Natural killer cell treated with Interleukin-12 subunit alpha and Interleukin-12 subunit beta and Interleukin-15 and Interleukin-18, amount 100 ng/mL, for 72 hours (primary cell): ENCODE results near the gene PPP1R13B. TPM values are rescaled to one million over a fixed set of nuclear protein-coding genes. Genes with fewer than 3 reads are reported as not detected.

Experiments used
- ATAC-seq, 2 donors: fragments of 150-1000 bp; cut with Tn5 transposase in 1 of 2; sonication (Bioruptor Pico), chemical (Tn5 transposase) in 1 of 2; 2 replicates each; pipeline ENCODE4 v1.10.0; 2021
- DNase-seq: peaks from one replicate; pipeline ENCODE4 v3.0.0; 2022; ENCODE audit warnings: low spot score
- H3K27ac Mint-ChIP-seq, 2 donors: 1 replicate in 1 of 2; 2 replicates in 1 of 2; pipeline ENCODE4 v1.8.0; 2022; ENCODE audit warnings: mixed read lengths in 2 of 2, mild to moderate bottlenecking in 1 of 2, moderate library complexity in 1 of 2
- H3K27me3 Mint-ChIP-seq, 2 donors: 1 replicate in 1 of 2; 2 replicates in 1 of 2; pipeline ENCODE4 v1.8.0; 2022; ENCODE audit warnings: mixed read lengths in 2 of 2
- H3K36me3 Mint-ChIP-seq: one replicate; pipeline ENCODE4 v1.8.0; 2022; ENCODE audit warnings: mixed read lengths
- H3K4me1 Mint-ChIP-seq, 2 donors: 1 replicate in 1 of 2; 2 replicates in 1 of 2; pipeline ENCODE4 v1.8.0; 2022; ENCODE audit warnings: low read depth in 2 of 2, mixed read lengths in 2 of 2, mild to moderate bottlenecking in 1 of 2
- H3K4me3 Mint-ChIP-seq: one replicate; pipeline ENCODE4 v1.8.0; 2022; ENCODE audit warnings: mixed read lengths
- H3K9me3 Mint-ChIP-seq: 2 replicates; pipeline ENCODE4 v1.8.0; 2022; ENCODE audit warnings: mixed read lengths
- total RNA-seq, 2 donors: library from RNA; stranded (reverse); gene quantifications; one replicate each; pipeline ENCODE4 v1.2.3, GENCODE V29; 2022

PPP1R13B gene
- total RNA-seq, 2 donors from 2014 or later: 14.4 to 25.7 TPM

DNA sequence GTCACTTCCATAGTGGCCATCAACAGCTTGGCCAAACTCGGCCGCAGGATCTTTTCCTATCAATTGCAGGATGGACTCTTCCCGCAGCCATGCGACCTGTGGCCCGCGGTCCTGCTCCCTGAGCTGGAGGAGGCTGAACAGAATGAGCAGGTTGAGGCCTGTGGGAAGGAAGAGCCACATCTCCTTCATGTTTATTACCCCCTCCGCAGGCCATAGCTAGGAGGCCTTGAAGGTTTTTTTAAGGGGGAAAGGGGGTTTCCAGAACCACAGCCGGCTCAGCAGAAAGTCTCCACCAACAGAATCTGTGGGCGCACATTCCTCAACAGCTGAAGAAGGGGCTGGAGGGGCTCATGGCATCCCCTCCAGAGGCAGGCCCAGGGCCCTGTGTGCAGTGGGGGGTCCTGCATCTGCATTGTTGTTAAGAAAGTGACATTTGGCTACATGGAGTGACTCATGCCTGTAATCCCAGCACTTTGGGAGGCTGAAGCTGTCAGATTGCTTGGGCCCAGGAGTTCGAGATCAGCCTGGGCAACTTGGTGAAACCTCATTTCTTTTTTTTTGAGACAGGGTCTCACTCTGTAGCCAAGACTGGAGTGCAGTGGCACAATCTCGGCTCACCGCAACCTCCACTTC lies 25.2 kb upstream of the PPP1R13B start:
- ATAC-seq (peak in 1 of 2 donors; percentile 3), DNase-seq (no peak)
- Mint-ChIP-seq H3K36me3 (no peaks in the 10 kb centered on the region), H3K27ac (peak overlapping the region; percentile 70 to 73), H3K9me3 (no peaks in the 10 kb centered on the region), H3K27me3 (peaks cover 0 to 5% of the 10 kb centered on the region in 2 donors), H3K4me3 (peak overlapping the region; percentile 83), H3K4me1 (peaks cover 5 to 8% of the 10 kb centered on the region in 2 donors)

DNA sequence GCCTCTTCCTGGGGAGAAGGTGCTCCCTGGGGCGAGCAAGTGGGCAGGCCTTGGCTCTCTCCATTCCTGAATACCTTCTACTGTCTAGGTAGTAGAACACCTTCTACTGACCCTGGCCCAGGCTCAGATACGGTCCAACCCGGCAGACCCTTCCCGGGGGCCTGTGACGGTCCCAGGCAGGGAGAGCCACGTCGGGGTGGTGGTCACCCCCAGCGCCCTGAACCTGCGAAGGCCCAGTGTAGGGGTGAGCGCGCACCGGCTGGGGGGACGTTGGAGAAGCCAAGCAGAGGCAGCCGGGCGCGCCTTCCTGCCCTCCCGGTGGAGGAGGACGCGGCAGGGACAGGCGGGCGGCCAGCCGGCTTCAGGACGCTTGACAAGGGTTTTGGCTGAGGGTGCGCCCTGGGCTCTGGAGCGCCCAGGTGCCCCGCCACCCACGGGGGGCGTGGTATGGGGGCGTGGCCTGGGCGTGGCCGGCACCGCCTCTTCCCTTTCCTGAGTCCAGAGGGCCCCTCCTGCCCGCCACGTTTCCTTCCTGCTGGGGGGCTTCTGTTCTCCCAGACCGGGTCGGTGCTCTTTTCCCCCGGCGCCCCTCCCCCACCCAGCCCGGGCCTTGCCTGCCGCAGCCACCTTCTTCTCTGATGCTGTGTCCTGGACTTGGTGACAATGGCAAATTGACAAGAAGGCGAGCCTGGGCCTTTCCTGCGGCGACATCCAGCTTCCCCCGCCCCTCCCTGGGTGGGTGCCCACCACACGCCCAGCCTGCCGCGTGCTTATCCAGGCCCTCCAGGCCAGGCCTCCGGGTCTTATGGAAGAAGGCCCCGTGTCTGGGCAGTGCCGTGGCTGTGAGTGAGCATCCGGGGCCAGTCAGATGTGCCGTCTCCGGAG lies 24.5 kb upstream of the PPP1R13B start:
- ATAC-seq: peak; percentile 83 to 85
- peaks cover 5 to 8% of the 10 kb centered on the region in 2 donors for H3K4me1 Mint-ChIP-seq
- H3K4me3 Mint-ChIP-seq: peak overlapping the region; percentile 83
- peak overlapping the region; percentile 70 to 73 for H3K27ac Mint-ChIP-seq
- peaks cover 0 to 5% of the 10 kb centered on the region in 2 donors for H3K27me3 Mint-ChIP-seq
- no peaks in the 10 kb centered on the region for H3K36me3 Mint-ChIP-seq
- DNase-seq: peak; percentile 77
- no peaks in the 10 kb centered on the region for H3K9me3 Mint-ChIP-seq

DNA sequence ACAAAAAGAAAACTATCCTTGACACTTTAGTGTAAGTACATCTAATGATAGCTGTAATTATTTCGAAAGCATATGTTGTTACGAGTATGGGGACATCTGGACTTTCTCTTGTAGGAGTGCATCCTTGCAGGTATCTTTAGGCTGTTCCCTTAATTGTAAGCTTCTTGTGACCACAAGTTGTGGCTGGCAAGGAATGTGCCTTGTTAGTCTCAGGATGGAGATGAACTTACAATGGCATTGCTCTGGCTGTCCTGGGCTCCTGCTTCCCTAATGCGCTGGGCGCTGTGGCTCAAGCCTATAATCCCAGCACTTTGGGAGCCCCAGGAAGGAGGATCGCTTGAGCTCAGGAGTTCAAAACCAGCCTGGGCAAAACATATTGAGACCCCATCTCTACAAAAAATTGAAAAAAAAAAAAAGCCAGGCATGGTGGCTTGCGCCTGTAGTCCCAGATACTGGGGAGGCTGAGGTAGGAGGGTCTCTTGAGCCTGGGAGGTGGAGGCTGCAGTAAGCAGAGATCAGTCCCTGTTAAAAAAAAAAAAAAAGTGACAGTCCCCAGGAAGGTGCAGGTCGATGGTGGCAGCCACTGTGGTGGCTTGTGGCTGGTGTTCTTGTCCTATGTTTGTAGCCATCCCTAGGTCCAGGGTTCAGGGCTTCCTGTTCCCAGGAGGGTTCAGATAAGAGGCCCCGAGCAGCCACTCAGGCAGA lies 23.7 kb upstream of the PPP1R13B start:
- H3K27ac Mint-ChIP-seq: no peak overlapping the region
- no peak overlapping the region for H3K4me3 Mint-ChIP-seq
- peaks cover 5 to 8% of the 10 kb centered on the region in 2 donors for H3K4me1 Mint-ChIP-seq
- peaks cover 0 to 5% of the 10 kb centered on the region in 2 donors for H3K27me3 Mint-ChIP-seq
- no peak for ATAC-seq
- no peaks in the 10 kb centered on the region for H3K9me3 Mint-ChIP-seq
- no peak for DNase-seq
- H3K36me3 Mint-ChIP-seq: no peaks in the 10 kb centered on the region

DNA sequence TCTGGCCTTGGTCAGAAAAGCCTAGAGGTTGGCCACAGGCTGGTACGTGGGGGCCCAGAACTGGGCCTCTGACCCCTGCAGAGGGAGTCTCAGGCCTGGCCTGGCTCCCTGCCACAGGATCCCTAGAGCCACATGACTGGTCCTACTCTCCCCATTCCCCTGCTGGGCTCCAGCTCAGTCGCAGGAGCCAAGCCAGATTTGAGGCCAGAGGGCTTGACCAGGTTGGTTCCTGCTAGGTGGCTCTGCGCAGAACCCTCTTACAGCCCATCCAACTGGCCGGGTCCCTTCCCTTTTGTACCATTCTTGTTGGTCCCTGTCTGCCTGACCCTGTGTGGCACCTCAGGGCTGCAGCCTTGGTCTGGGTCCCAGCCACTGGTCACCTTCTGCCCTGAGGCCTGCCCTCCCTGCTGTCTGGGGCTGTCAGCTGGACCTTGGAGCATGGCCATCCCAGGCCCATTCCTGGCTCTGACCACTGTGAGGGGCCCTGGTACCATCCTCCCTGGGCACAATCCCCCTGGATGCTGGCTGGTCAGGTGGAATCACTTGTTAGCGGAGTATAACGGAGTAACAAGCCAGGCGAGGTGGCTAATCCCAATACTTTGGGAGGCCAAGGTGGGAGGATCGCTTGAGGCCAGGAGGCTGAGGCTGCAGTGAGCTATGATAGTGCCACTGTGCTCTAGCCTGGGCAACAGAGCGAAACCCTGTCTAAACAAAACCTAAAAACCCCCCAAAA lies 22.9 kb upstream of the PPP1R13B start:
- Mint-ChIP-seq H3K4me1 (peaks cover 5 to 8% of the 10 kb centered on the region in 2 donors), H3K27ac (no peak overlapping the region), H3K27me3 (peaks cover 0 to 5% of the 10 kb centered on the region in 2 donors), H3K9me3 (no peaks in the 10 kb centered on the region), H3K4me3 (no peak overlapping the region), H3K36me3 (no peaks in the 10 kb centered on the region)
- ATAC-seq (no peak), DNase-seq (no peak)

DNA sequence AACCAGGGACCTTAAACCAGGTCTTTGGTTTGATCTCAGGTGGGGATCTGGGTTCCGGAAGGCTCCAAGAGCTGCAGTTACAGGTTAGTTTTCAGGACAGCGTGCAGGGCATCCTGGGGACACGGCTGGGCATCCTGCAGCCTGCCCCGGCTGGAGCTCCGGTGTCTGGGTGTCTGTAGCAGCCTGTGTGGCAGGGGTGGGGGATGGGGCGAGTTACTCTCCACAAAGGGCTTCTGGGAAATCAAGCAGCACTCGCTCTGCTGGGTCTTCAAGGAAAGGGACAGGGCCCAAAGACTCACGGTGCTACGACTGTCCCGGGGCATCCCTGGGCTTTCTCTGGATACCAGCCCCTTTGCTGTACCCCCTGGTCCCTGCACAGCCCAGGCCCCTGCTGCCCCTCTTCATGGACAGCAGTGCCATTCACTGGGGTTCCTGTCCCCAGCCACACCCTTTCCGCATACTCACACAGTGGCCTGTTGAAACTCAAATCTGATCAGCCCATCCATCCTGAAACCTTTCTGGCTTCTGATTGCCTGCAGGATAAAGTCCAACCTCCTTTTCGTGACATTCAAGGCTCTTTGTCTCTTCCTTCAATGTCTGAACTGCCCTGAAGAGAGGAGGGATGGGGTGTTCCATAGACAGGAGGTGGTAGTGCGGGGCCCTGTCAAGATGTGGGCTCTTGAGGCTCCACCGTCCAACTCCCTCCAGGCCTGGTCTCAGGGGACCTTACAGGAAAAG lies 22.2 kb upstream of the PPP1R13B start:
- no peak overlapping the region for H3K4me3 Mint-ChIP-seq
- no peaks in the 10 kb centered on the region for H3K36me3 Mint-ChIP-seq
- no peak overlapping the region for H3K27ac Mint-ChIP-seq

DNA sequence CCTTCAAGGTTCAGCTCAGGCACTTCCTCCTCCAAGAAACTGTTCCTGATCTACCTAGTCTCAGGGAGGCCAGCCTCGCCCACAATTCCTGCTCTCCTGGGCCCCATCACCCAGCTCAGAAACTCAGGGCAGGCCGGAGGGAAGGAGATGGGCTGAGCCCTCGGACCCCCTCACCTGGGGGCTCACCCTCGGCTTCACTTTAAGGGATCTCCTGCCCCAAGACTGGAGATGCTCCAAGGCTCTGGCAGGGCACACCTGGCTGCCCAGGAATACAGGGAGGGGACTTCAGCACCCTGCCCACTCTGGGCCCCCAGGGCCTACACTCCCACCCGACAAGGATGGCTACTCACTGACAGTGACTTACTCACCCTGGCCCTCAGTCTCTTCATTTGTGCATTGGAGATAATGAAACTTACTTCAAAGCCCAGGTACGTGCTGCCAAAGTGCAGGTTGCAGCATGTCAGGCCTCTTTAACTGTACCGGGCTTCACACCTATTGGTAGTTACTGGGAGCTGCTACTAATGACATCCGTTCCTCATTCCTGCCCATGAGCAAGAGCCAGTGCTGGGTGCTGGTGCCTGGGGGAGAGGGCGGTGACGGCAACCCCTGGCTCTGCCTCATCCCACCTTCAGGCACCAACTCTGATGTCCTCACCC lies 21.0 kb upstream of the PPP1R13B start:
- H3K27me3 Mint-ChIP-seq: no peaks in the 10 kb centered on the region
- no peak overlapping the region for H3K4me3 Mint-ChIP-seq
- no peak overlapping the region for H3K27ac Mint-ChIP-seq
- no peaks in the 10 kb centered on the region for H3K9me3 Mint-ChIP-seq
- DNase-seq (no peak), ATAC-seq (no peak)
- peaks cover 5% of the 10 kb centered on the region in 2 donors for H3K4me1 Mint-ChIP-seq
- H3K36me3 Mint-ChIP-seq: no peaks in the 10 kb centered on the region

More for the DNA sequence above, 22.2 kb upstream of the PPP1R13B start:
- H3K27me3 Mint-ChIP-seq: no peaks in the 10 kb centered on the region
- no peak for ATAC-seq
- DNase-seq: no peak
- H3K4me1 Mint-ChIP-seq: peaks cover 5% of the 10 kb centered on the region in 2 donors
- H3K9me3 Mint-ChIP-seq: no peaks in the 10 kb centered on the region

DNA sequence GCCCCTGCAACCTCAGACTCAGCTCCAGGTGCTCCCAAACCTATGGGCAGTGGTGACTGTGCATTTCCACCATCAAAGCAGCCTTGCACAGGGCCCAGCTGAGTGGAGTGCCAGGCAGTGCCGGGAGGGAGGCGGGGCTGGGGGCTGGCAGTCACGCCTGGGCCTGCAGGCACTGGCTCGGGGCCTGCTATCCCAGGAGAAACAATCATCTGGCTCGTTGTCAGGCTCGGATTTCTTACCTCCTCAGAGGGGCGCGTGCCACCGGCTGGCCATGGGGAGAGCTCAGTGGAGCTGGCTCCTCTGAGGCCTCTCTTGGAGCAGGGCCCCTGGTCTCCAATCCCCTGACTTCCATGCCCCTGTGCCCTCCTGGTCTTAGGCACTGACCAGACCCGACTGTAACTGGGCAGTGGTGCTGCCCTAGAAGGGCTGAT lies 20.2 kb upstream of the PPP1R13B start:
- Mint-ChIP-seq H3K27me3 (no peaks in the 10 kb centered on the region), H3K9me3 (no peaks in the 10 kb centered on the region), H3K36me3 (no peaks in the 10 kb centered on the region), H3K27ac (no peak overlapping the region), H3K4me3 (no peak overlapping the region), H3K4me1 (peaks cover 3 to 4% of the 10 kb centered on the region in 2 donors)
- ATAC-seq: no peak
- DNase-seq: no peak

DNA sequence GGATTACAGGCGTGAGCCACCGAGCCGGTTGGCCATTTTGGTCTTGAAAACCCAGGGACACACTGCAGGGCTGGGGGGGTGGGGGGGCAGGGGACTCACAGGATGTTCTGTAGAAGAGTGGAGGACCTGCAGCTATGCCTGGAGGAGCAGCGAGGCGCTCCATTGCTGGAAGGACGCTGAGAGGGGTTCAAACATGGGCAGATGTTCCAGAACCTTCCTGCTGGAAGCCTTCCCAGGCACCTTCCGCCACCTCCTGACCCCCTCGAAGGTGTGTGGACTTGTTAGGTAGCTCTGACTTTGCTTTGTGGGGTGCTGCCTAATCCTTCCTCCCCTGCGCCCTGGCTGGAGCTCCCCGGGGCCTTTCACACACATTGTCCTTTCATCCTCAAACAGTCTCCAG lies 19.6 kb upstream of the PPP1R13B start:
- no peak for ATAC-seq
- Mint-ChIP-seq H3K4me3 (no peak overlapping the region), H3K4me1 (no peaks in the 10 kb centered on the region), H3K36me3 (no peaks in the 10 kb centered on the region), H3K27ac (no peak overlapping the region), H3K27me3 (no peaks in the 10 kb centered on the region), H3K9me3 (no peaks in the 10 kb centered on the region)
- DNase-seq: no peak

DNA sequence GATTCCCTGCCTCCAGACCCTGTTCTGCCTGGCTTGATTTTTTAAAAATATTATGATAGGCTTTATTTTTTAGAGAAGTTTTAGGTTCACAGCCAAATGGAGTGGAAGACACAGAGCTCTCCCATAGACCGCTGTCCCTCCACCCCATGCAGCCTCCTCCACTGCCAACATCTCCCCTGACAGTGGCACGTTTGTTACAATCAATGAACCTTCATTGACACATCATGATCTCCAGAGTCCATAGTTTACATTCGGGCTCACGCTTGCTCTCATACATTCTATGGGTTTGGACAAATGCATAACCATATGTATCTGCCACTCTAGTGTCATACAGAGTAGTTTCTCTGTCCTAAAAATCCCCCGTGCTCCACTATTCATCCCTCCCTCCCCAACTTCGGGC lies 15.9 kb upstream of the PPP1R13B start:
- Mint-ChIP-seq H3K27me3 (peaks cover 0 to 4% of the 10 kb centered on the region in 2 donors), H3K9me3 (no peaks in the 10 kb centered on the region), H3K4me3 (no peak overlapping the region), H3K36me3 (no peaks in the 10 kb centered on the region), H3K4me1 (no peaks in the 10 kb centered on the region), H3K27ac (no peak overlapping the region)
- no peak for DNase-seq
- no peak for ATAC-seq

DNA sequence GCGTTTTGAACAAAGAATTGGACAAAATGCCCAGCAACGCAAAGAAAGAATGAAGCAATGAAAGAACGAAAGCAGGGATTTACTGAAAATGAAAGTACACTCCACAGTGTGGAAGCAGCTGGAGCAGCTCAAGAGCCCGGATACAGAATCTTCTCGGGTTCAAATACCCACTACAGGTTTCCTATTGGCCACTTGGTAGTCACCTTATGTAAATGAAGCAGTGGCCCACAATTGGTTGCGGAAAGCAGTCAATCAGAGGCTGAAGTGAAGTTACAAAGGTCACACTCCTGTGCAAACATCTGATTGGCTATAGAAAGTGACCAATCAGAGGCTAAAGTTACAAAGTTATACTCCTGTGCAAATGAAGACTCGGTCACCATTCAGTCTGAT lies 15.0 kb upstream of the PPP1R13B start:
- Mint-ChIP-seq H3K4me3 (no peak overlapping the region), H3K9me3 (no peaks in the 10 kb centered on the region), H3K4me1 (no peaks in the 10 kb centered on the region), H3K27me3 (peaks cover 0 to 4% of the 10 kb centered on the region in 2 donors), H3K36me3 (no peaks in the 10 kb centered on the region), H3K27ac (no peak overlapping the region)
- no peak for ATAC-seq
- no peak for DNase-seq

DNA sequence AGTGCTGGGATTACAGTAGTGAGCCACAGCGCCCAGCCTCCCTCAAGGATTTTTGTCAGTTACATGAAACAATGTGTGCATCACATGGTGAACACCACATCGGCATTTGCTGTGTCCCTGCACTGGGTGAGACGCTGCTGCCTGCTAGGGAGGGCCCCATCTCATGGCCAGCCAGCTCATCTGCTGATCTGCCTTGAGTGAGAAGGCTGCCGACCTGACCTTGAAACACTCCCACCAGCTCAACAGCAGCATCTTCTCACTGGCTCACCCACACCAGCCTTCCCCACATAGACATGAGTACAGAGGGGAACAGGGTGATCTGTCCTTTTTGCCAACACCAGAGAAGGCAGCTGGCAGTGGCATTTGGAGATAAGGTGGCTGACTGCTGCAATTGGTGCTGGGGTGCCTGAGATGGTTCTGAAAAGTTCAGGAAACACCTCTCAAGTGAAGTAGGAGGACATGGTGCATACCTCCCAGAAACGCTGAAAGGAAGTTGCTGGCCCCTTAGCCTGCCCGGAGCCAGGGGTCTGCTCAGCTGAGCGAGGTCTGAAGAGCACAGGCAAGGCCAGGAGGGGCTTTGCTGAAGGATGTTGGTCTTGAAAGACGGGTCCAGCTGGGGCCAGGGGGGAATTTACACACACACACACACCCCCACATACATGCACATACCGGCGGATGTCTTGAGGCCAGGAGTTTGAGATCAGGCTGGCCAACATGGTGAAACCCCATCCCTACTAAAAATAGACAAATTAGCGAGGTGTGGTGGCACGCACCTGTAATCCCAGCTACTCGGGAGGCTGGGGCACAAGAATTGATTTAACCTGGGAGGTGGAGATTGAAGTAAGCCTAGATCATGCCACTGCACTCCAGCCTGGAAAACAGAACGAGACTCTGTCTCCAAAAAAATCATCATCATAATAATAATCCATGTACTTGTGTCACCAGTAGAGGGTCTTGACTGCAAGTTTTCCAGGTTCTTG lies 14.3 kb upstream of the PPP1R13B start:
- Mint-ChIP-seq H3K4me1 (no peaks in the 10 kb centered on the region), H3K36me3 (no peaks in the 10 kb centered on the region), H3K27me3 (peaks cover 0 to 4% of the 10 kb centered on the region in 2 donors), H3K27ac (no peak overlapping the region), H3K9me3 (no peaks in the 10 kb centered on the region), H3K4me3 (no peak overlapping the region)
- no peak for ATAC-seq
- no peak for DNase-seq
